Muscle of arm (tissue), 14 donors: ENCODE results near the gene NAA20. TPM values are rescaled to one million over a fixed set of nuclear protein-coding genes. Genes with fewer than 3 reads are reported as not detected.

Source experiments
- DNase-seq: peaks from one replicate; pipeline ENCODE4 v3.0.0-alpha.2; 2013
- long read RNA-seq, 11 donors: transcript quantifications; one replicate each; lab custom pipeline, GENCODE V29; 2026
- polyA plus RNA-seq, 12 donors: library from polyadenylated mRNA; unstranded; fragments of 120-200 nt; gene quantifications; one replicate each; pipeline ENCODE4 v1.2.1, GENCODE V29; 2013; ENCODE audit not compliant: insufficient read length in 12 of 12

NAA20 gene
- polyA plus RNA-seq: 10 to 100 TPM in 11 of 12 donors, not detected in 1; 40.7 to 75.2 (median 65.8) TPM
- long read RNA-seq, donor 1, transcript NAA20-202 (6 exons, 1,260 nt): major isoform, 40 of 42 reads
- long read RNA-seq, donor 1, partial matches to known transcripts: 0 of 42 reads
- long read RNA-seq, donor 1, other reads (novel, unspliced or antisense): 0 of 42 reads
- long read RNA-seq, donor 2, transcript NAA20-202 (6 exons, 1,260 nt): major isoform, 46 of 48 reads
- long read RNA-seq, donor 2, partial matches to known transcripts: 0 of 48 reads
- long read RNA-seq, donor 2, other reads (novel, unspliced or antisense): 0 of 48 reads
- long read RNA-seq, donor 3, transcript NAA20-202 (6 exons, 1,260 nt): major isoform, 17 of 17 reads
- long read RNA-seq, donor 3, partial matches to known transcripts: 0 of 17 reads
- long read RNA-seq, donor 3, other reads (novel, unspliced or antisense): 0 of 17 reads
- long read RNA-seq, donor 4, transcript NAA20-202 (6 exons, 1,260 nt): major isoform, 24 of 33 reads
- long read RNA-seq, donor 4, partial matches to known transcripts: 9 of 33 reads
- long read RNA-seq, donor 4, other reads (novel, unspliced or antisense): 0 of 33 reads
- long read RNA-seq, donor 5, transcript NAA20-202 (6 exons, 1,260 nt): major isoform, 43 of 44 reads
- long read RNA-seq, donor 5, partial matches to known transcripts: 0 of 44 reads
- long read RNA-seq, donor 5, other reads (novel, unspliced or antisense): 0 of 44 reads
- long read RNA-seq, donor 6, transcript NAA20-202 (6 exons, 1,260 nt): major isoform, 23 of 23 reads
- long read RNA-seq, donor 6, partial matches to known transcripts: 0 of 23 reads
- long read RNA-seq, donor 6, other reads (novel, unspliced or antisense): 0 of 23 reads
- long read RNA-seq, donor 7, transcript NAA20-202 (6 exons, 1,260 nt): major isoform, 18 of 18 reads
- long read RNA-seq, donor 7, partial matches to known transcripts: 0 of 18 reads
- long read RNA-seq, donor 7, other reads (novel, unspliced or antisense): 0 of 18 reads
- long read RNA-seq, donor 8, transcript NAA20-202 (6 exons, 1,260 nt): major isoform, 37 of 47 reads
- long read RNA-seq, donor 8, partial matches to known transcripts: 0 of 47 reads
- long read RNA-seq, donor 8, other reads (novel, unspliced or antisense): 6 of 47 reads
- long read RNA-seq, donor 9, transcript NAA20-202 (6 exons, 1,260 nt): major isoform, 16 of 33 reads
- long read RNA-seq, donor 9, partial matches to known transcripts: 16 of 33 reads
- long read RNA-seq, donor 9, other reads (novel, unspliced or antisense): 0 of 33 reads
- long read RNA-seq, donor 10, transcript NAA20-202 (6 exons, 1,260 nt): major isoform, 36 of 44 reads
- long read RNA-seq, donor 10, partial matches to known transcripts: 0 of 44 reads
- long read RNA-seq, donor 10, other reads (novel, unspliced or antisense): 6 of 44 reads
- long read RNA-seq, donor 11, transcript NAA20-202 (6 exons, 1,260 nt): major isoform, 33 of 41 reads
- long read RNA-seq, donor 11, partial matches to known transcripts: 0 of 41 reads
- long read RNA-seq, donor 11, other reads (novel, unspliced or antisense): 6 of 41 reads

GRCh38 chr20:20017001-20017843, at the start of gene NAA20:
Gene NAA20 (plus strand): TSS chr20:20017362. CDS start chr20:20017397, 35 bp downstream.
- DNase-seq: peak; percentile 93

GRCh38 chr20:19967445-19967844, 49.7 kb upstream of the NAA20 start:
- DNase-seq: no peak

- no peak for DNase-seq
Observed at GRCh38 chr20:19968028-19968427, 49.1 kb upstream of the NAA20 start.

GRCh38 chr20:19968466-19969073, 48.6 kb upstream of the NAA20 start:
- DNase-seq: no peak

- no peak for DNase-seq
Observed at GRCh38 chr20:19969106-19969505, 48.1 kb upstream of the NAA20 start.

GRCh38 chr20:19969507-19970255, 47.5 kb upstream of the NAA20 start:
- no peak for DNase-seq

GRCh38 chr20:19970256-19970765, 46.9 kb upstream of the NAA20 start:
- no peak for DNase-seq

- no peak for DNase-seq
Observed at GRCh38 chr20:19971116-19971515, 46.0 kb upstream of the NAA20 start.

GRCh38 chr20:19973961-19974629, 43.1 kb upstream of the NAA20 start:
- DNase-seq: no peak

GRCh38 chr20:19974630-19975435, 42.3 kb upstream of the NAA20 start:
- DNase-seq: peak; percentile 91

GRCh38 chr20:19975436-19975799, 41.7 kb upstream of the NAA20 start:
- no peak for DNase-seq

- DNase-seq: no peak
Observed at GRCh38 chr20:19975901-19976300, 41.3 kb upstream of the NAA20 start.

GRCh38 chr20:19976595-19977372, 40.4 kb upstream of the NAA20 start:
- no peak for DNase-seq

- no peak for DNase-seq
Observed at GRCh38 chr20:19977373-19977770, 39.8 kb upstream of the NAA20 start.

GRCh38 chr20:19978511-19979210, 38.5 kb upstream of the NAA20 start:
- no peak for DNase-seq

- no peak for DNase-seq
Observed at GRCh38 chr20:19981031-19981451, 36.1 kb upstream of the NAA20 start.
